T-helper 1 cell treated with Interleukin-12 subunit alpha and Interleukin-12 subunit beta and Interleukin-4 antibody, amounts not matched to agents 30 ng/mL and 1 ng/mL, for 36 hours (primary cell): ENCODE data around the gene MAST4. TPM values are rescaled to one million over a fixed set of nuclear protein-coding genes. Genes with fewer than 3 reads are reported as not detected.
"Not testable (repeated sequence)": the region's sequence is repeated elsewhere in the genome, so short reads cannot be mapped to it uniquely, and the experiment has no call there.

ENCODE experiments used
- intact Hi-C: fragments of 100-400 bp; cut with micrococcal nuclease; formaldehyde crosslinking; loops from one replicate; pipeline ENCODE4 v1.15.1; 2024
- total RNA-seq: library from RNA; stranded (reverse); gene quantifications from 2 replicates; pipeline ENCODE4 v1.2.3, GENCODE V29; 2022

The MAST4 gene
- total RNA-seq, 1 donor from 2014 or later = 65.8 TPM

DNA sequence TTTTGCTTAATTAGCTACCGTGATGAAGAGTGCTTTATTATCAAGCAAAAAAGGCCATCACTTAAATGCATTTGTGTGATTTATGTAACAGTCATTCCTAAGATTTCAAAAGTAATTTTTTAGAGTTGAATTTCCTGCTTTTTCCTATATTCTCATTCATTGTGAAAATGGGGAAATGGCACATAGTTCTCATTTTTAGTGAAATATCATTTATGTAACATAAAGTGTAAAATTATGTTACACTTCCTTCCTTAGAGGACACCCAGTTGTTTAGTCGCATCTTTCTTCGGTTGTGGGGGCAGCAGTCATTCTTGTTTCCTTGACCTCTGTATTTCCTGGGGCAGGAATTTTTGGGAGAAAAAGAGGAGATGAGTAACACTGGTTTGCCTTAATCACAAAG lies 142.8 kb downstream of the MAST4 start:
- intact Hi-C loops = no loop called here

DNA sequence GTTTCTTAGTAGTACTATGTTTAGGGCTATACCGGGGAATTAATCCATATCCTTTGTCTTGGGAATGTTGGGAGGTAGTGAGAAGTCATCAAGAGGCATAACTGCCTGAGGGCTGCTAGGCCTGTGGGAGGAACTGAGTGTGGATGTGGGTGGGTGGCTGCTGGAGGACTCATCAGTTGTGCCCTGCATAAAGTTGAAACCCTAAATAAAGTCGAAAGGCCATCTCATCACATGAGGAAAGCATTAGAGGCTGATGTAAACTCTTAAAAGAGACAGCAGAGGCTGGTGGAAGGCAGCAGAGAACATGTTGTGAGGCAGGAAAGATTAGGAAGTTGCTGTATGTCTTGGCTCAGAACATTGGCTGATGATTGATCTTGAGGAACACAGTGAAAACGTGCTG lies 143.8 kb downstream of the MAST4 start:
- intact Hi-C loops = loop anchor here (5.0 to 10.0 kb wide), 2 partner anchors 125 to 433 kb away; no protein-coding TSS in a partner anchor

DNA sequence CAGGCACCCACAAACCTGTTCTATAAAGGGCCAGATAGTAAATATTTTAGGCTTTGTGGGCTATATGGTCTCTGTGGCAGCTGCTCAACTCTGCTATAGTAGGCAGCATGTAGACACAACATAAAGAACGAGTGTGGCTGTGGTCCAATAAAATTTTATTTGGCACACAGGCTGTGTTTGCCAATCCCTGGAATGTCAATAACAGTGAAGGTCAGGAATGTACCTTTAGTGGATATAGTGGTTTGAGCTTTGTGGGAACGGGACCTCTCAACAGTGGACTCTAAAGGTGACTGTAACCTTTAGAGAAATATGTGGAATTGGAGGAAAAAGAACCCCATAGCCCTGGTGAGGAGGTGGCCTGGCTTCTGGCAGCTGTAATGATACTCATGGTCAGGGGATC lies 145.2 kb downstream of the MAST4 start:
- intact Hi-C loops = loop anchor here (5.0 to 10.0 kb wide), 2 partner anchors 127 to 434 kb away; no protein-coding TSS in a partner anchor

DNA sequence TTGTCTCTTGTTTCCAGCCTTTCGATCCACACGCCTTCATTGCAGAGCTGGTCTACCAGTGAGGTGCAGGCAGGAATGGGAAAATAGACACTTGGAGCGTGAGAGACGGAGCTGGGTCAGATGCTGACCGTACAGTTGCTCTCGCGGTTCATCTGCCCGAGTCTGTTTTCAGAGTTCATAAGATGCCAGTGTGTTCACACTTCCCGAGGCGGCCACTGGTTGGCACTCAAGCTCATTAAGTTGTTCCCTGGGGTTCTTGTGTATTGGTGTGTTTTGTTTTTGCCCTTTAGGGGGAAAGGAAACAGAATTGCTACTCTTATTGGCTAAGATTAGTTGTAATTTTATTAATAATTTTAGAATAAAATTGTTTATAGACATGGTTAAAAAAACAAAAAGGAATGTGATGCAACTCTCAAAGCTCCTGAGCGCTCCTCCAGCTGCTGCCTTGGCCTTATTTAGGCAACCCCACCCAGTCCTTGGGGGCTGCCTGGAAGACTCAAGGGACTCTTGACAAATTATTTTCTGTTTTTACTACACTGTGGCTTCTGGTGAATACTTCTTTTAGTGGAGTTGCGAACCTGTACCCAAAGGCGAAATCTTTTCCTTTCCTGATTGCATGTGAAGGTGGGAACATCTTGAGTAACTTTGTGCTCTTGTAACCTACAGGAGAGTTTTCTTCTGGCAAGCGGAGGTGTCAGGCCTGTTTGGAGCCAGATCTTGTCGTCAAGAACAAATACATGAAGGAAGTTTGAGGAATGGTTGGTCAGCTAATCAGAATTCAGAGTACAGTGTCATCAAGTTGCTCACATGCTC lies 146.1 kb downstream of the MAST4 start:
- intact Hi-C loops = loop anchor here (5.0 to 10.0 kb wide), 2 partner anchors 127 to 435 kb away; no protein-coding TSS in a partner anchor

DNA sequence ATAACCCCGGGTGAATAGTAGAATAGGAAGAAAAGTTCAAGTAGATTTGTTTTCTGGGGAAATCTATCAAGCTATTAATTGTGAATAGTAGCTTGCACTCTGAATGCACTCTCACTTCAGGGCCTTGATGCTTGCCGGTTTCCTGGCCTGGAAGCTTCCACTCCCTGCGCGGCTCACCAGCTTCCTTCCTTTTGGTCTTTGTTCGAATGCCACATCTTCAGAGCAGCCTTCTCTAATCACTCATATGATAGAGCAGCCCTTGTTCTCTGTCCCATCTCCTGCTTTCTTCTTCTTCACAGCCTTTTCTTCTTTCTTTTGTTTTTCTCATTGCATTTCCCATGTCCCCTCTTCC lies 146.7 kb downstream of the MAST4 start:
- intact Hi-C loops = loop anchor here (5.0 to 10.0 kb wide), 2 partner anchors 128 to 436 kb away; no protein-coding TSS in a partner anchor

DNA sequence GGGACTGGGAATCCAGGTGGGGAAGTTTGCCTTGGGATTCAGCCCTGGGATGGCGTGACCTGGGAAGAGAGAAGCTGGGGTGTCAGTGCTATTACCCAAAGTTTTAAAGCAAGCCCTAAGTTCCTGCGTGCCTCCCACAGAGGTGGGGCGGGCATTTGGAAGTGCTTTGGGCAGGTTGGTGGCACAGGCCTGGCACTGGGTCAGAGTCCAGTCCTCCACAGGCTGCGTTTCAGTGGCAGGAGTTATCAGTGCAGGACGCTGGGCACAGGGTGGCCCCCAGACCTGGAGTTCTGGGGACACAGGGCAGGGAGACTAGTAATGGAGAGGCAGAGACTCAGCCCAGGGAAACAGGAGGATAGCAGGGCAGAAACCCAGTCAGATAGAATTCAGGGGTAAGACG lies 147.2 kb downstream of the MAST4 start:
- intact Hi-C loops = loop anchor here (5.0 to 10.0 kb wide), 2 partner anchors 129 to 436 kb away; no protein-coding TSS in a partner anchor

DNA sequence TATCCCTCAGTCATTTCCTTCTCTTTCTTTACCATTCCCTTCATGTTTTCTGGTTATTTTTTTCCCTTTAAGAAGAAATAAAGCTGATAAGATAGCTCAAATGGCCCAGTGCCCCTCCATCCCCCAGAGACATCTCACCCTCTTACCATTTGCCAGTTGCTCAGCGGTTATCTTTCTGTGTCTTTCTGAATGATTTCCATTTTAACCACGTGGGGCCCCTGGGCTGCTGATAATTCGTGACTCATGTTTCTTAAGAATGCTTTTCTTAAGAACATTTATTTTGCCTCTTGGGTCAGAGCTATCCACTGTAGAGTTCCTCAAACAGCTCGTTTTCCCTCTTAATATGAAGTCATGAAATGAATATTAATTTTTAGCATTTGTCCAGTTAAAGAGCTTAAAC lies 147.8 kb downstream of the MAST4 start:
- intact Hi-C loops = loop anchor here (5.0 to 10.0 kb wide), 2 partner anchors 129 to 437 kb away; no protein-coding TSS in a partner anchor

DNA sequence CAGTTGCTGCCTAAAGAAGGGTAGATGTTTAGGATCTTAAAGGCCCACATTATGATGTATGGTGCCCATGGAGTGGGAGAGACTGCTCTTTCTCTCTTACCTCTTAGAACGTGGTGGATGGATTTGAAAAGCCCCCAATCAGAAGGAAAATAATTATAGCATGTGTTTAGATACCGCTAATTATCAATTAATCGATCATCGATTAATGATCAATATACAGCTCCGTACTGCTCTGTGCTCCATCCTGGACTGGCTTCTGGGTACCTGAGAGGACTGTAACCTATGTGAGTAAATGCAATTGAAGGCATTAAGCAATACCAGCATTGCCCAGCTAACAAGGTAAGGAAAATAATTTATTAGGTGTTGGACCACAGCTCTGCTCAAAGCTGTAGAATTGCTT lies 149.1 kb downstream of the MAST4 start:
- intact Hi-C loops = loop anchor here (10.0 kb wide), 1 partner anchor 130 kb away; no protein-coding TSS in a partner anchor

DNA sequence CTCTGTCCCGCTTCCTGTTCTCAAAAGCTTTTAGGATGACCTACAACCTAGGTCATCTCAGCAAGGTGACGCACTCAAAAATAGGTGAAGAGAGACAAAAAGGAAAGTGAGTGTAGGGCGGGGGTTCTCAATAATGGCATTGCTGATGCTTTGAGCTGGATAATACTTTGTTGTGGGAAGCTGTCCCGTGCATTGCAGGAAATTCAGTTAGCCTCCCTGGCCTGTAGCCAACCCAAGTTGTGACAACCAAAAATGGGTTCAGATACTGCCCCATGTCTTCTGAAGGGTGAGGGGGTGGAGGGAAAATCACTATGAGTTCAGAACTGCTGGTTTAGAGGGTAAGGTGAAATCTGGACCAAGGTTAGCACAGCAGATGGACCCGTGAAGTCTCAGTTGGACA lies 151.4 kb downstream of the MAST4 start:
- intact Hi-C loops = loop anchor here (10.0 kb wide), 1 partner anchor 133 kb away; no protein-coding TSS in a partner anchor

DNA sequence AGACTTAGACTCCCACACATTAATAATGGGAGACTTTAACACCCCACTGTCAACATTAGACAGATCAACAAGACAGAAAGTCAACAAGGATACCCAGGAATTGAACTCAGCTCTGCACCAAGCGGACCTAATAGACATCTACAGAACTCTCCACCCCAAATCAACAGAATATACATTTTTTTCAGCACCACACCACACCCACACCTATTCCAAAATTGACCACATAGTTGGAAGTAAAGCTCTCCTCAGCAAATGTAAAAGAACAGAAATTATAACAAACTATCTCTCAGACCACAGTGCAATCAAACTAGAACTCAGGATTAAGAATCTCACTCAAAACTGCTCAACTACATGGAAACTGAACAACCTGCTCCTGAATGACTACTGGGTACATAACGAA lies 156.5 kb downstream of the MAST4 start:
- intact Hi-C loops = not testable (repeated sequence)

DNA sequence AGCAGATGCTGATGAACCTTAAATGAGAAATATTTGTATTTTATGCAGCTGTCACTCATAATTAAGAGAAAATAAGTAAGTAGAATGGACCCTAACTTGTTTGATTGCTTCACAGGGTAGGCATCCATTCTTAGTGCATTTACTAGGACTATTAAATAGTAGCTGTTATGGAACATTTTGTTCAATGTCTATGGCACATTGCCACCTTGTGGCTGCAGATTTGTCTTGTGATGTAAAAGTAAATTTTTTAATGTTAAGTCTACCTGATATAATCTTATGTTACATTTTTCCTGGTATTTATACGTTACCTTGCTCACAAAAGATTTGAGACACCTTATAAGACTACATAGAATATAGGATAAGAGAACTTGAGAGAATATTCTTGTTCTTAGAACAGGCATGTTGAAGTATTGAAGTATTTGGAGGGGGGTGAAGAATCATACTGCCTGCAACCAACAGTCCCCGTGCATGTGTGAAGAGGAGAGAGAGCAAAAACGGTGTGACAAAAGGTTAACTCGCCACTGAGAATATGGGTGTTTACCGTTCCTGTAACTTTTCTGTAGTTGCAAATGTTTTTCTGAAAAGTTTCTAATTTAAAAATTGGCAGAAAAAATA lies 161.1 kb downstream of the MAST4 start:
- intact Hi-C loops = loop anchor here (1.0 to 2.0 kb wide), 3 partner anchors 107 to 997 kb away; no protein-coding TSS in a partner anchor

DNA sequence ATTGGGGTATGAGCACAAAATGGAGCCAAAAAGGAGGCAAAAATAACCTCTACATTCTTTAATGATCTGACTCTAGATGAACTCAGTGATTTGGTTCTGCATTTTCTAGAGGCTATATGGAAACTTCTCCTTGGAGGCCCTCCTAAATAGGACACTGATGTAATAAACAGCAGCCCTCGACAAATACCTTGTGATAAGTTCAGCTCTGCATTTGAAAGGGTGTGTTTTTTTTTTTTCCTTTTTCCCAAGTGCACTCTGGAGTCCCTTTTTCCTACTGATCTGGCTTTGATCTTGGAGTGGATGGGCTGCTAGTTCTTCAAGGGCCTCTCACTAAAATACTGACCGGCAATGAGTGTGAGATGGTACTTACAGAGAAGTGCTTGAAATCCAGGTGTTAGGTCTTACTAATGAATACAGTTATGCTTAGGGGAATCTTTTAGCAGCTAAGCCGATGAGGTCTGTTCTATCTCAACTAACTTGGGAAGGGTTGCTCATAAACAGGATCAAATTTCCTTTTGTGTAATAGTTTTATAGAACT lies 161.7 kb downstream of the MAST4 start:
- intact Hi-C loops = loop anchor here (1.0 to 2.0 kb wide), 3 partner anchors 106 to 997 kb away; no protein-coding TSS in a partner anchor

DNA sequence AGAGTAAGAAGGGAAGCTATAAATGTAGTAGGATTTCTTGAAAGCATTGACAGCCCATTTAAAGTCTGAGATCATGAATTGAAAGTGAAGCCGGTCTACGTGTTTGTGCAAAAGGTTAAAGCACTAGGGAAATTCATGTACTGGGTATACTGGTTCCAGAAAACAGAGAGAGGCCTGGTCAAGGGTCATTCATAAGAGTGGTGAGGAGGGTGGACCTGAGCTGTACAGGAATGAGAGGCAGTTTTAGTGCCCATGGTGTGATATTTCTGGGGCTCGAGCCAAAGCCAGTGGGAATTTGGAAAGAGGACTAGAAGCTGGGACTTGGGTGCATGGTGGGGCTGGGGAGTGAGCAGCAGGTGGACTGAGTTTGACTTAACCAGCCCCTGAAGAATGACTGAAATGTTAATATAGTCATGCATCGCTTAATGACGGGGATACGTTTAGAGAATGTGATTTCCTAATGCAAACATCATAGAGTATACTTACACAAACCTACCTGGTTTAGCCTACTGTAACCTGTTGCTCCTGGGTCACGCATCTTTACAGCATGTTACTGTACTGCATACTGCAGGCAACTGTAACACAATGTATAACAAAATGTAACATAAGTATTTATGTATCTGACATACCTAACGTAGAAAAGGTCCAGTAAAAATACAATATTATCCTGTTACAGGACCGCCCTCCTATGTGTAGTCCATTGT lies 173.0 kb downstream of the MAST4 start:
- intact Hi-C loops = no loop called here

DNA sequence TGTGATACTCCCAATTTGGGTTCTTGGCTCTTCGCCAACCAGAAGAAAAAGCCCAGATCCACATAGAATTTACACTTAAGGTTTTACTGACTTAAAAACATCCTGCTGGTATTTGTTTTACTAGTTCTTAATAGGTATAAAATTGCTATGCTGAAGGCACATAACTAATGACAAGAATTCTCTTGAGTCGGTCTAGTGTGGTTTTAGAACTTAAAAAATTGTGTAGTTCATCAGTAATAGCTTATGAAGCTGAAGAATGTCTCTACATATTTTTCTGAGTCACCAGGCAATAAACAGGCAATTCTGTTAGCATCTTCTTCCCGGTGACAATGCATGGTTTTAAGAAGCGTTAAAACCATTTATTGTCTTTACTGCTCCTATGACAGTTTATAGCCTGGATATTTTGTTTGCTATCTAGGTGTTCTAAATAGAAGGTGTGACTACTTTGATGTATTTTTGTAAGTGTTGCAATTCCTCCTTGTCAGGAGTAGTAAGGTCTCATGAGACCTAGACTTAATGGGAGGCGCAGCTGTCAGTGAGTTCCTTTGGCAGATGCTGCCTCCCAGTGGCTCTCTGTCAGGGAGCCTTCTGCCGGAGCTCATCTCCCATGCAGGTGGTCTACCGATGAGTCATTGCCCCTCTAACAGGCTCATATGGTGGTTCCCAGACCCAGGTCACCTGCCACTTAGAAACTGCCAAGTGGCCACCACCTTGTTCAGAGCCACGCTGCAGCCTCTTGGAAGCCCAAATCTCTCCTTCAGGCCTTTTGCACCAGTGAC lies 173.8 kb downstream of the MAST4 start:
- intact Hi-C loops = no loop called here

DNA sequence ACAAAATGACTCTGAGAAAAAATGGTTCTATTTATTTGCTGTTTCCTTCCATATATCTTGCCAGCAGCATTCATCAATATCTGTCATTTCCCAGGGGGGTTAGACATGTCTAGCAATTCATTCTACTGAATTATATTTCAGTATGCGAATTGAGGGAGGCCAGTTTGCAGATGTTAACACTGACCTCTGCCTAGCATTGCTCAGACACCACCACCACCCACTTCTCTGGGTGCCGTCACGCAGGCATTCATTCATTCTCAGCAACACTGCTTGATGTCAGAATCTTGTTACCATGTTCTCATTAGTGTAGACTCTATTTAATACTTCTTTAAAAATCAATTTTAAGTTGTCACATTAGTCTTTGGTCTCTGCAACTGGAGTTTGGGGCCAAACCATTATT lies 181.7 kb downstream of the MAST4 start:
- intact Hi-C loops = no loop called here

DNA sequence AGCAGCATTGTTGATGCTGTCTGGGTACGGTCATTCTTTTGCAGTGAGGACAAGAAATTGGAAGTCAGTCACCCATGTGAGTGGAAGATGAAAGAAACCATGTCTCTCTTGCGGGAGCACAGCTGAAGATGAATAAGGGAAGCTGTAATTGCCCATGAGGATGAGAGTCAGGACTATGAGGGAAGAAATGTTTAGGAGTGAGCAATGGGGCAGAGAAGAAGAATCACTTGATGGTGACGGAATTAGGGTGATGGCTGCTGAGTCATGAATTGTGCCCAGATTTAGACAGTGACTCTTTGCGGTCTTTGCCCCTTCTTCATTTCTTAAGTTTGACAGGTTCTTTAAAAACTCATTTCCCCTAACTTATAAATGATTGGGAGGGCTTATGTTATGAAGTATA lies 183.3 kb downstream of the MAST4 start:
- intact Hi-C loops = no loop called here

DNA sequence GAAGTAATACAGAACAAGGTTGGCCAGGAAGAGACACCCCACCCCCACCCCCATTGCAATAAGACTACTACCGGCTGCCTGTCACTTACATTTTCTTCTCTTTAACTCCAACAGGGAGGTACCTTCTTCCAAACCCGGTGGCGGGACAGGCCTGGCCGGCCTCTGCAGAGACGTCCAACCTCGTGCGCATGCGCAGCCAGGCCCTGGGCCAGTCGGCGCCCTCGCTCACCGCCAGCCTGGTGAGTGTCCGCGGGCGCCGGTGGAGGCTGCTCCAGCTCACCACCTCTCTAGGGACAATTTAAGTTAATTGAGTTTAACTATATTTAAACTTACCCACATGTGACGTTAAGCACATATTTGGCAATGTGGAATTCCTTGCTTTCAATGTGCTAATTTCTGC lies 192.4 kb downstream of the MAST4 start:
- intact Hi-C loops = no loop called here

DNA sequence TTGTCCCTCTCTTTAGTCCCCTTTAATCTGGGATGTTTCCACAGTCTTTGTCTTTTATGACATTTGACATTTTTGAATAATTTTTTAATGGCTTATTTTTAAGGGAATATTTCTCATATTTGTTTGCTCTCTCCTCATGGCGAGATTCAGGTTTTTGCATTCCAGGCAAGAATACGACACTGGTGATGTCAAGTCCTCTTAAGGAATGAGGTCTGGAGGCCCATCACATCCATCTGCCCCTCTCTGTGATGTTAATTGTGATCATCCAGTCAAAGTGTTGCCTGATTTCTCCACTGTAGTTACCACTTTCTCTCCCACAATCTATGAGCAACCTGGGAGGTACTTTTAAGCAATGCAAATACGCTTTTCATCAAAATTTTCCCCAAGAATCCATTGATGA lies 193.2 kb downstream of the MAST4 start:
- intact Hi-C loops = no loop called here

DNA sequence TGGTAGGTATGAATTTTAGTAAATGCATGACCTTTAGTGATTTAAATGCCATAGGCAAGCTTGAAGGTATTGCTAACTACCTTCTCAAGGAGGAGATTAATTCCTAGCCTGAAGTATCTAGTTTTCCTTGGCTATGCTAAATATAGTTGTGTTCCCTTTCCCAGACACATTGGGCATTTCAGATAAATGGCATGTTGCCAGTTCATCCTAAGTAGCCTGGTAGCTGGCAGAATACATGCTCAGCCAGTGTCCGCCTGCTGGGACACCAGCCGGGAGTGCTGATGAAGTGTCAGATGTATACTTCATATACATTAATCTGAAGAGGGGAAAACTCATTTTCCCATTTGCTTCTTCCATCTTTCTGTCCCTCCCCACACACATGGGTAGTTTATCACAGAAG lies 196.9 kb downstream of the MAST4 start:
- intact Hi-C loops = no loop called here

DNA sequence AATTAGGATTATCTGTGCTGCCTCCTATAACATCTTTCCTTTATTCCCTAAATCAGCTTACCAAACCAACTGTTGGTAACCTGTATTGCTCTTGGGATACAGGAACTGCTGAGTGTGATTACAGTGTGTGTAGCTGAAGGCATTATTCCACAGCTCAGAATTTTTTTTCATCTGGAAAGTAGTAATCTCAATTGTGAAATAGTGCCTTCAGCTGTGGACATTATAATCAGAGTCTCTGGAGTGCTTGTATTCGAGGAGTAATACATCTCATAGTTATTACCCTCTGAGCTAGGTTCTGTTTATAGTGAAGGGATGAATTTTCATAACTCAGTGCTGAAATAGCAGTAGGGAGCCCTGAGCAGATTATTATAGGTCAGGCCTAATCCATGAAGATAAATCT lies 199.5 kb downstream of the MAST4 start:
- intact Hi-C loops = no loop called here
